Stimulated activated CD8-positive, alpha-beta memory T cell treated with anti-CD3 and anti-CD28 coated beads, Interleukin-12 subunit alpha, Interleukin-12 subunit beta, amount 100 ng/mL, for 24 hours (primary cell): ENCODE measurements around the gene LIMS2.

Experiments
- DNase-seq: peaks from one replicate; pipeline ENCODE4 v3.0.0-alpha.2; 2020; ENCODE audit errors: extremely low read depth

The LIMS2 gene

GRCh38 chr2:127658641-127659407 lies 16.5 kb downstream of the LIMS2 start:
- DNase-seq: no peak

- no peak for DNase-seq
Measured at GRCh38 chr2:127658146-127658545, 17.2 kb downstream of the LIMS2 start.

- DNase-seq: no peak
Measured at GRCh38 chr2:127657232-127657595, 18.1 kb downstream of the LIMS2 start.

- DNase-seq: no peak
Measured at GRCh38 chr2:127656569-127657231, 18.6 kb downstream of the LIMS2 start.

GRCh38 chr2:127655209-127656073 lies 19.9 kb downstream of the LIMS2 start:
- no peak for DNase-seq

GRCh38 chr2:127654838-127655175 lies 20.5 kb downstream of the LIMS2 start:
- DNase-seq: no peak

GRCh38 chr2:127654084-127654837 lies 21.1 kb downstream of the LIMS2 start:
- DNase-seq: no peak

- DNase-seq: no peak
Measured at GRCh38 chr2:127653421-127654083, 21.8 kb downstream of the LIMS2 start.

- DNase-seq: no peak
Measured at GRCh38 chr2:127652786-127653357, 22.5 kb downstream of the LIMS2 start.

- DNase-seq: no peak
Measured at GRCh38 chr2:127651971-127652550, 23.3 kb downstream of the LIMS2 start.

GRCh38 chr2:127651381-127651809 lies 23.9 kb downstream of the LIMS2 start:
- no peak for DNase-seq

GRCh38 chr2:127650785-127651380 lies 24.4 kb downstream of the LIMS2 start:
- no peak for DNase-seq

- no peak for DNase-seq
Measured at GRCh38 chr2:127650041-127650784, 25.1 kb downstream of the LIMS2 start.

- peak; percentile 60 for DNase-seq
Measured at GRCh38 chr2:127649684-127650040, 25.7 kb downstream of the LIMS2 start.

- DNase-seq: no peak
Measured at GRCh38 chr2:127649100-127649611, 26.2 kb downstream of the LIMS2 start.

GRCh38 chr2:127648321-127648720 lies 27.0 kb downstream of the LIMS2 start:
- DNase-seq: no peak

- no peak for DNase-seq
Measured at GRCh38 chr2:127647242-127648190, 27.8 kb downstream of the LIMS2 start.
